Measurements from ENCODE around the gene HVCN1.

Gene HVCN1

DNA sequence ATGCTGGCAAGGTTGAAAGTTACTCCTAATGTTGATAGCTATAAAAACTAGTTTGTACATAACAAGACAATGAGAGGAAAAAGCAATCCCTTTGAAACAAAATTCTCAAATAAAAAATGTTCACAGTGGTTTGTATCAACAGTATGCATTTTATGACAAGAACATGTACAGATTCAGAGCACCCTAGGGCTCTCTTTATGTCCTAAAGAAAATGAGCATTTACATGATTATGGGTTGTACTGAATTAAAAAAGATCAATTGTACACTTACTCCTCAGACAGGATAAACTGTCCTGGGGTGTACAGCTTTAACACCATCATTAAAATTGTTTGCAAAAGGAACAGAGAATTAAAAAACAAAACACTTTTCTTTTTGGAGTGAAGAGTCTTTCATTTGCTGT lies 31.6 kb upstream of the HVCN1 start:
- no peak for DNase-seq (ENCODE audit: low read depth)
- in situ Hi-C loops (cut with HindIII; ENCODE audit: low sequenced_read_pairs) = no loop called here
- H3K4me3 ChIP-seq (ENCODE audit: low read depth, low read length) = no peak overlapping the region
- TF ChIP-seq, protein P1, sequence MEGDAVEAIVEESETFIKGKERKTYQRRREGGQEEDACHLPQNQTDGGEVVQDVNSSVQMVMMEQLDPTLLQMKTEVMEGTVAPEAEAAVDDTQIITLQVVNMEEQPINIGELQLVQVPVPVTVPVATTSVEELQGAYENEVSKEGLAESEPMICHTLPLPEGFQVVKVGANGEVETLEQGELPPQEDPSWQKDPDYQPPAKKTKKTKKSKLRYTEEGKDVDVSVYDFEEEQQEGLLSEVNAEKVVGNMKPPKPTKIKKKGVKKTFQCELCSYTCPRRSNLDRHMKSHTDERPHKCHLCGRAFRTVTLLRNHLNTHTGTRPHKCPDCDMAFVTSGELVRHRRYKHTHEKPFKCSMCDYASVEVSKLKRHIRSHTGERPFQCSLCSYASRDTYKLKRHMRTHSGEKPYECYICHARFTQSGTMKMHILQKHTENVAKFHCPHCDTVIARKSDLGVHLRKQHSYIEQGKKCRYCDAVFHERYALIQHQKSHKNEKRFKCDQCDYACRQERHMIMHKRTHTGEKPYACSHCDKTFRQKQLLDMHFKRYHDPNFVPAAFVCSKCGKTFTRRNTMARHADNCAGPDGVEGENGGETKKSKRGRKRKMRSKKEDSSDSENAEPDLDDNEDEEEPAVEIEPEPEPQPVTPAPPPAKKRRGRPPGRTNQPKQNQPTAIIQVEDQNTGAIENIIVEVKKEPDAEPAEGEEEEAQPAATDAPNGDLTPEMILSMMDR (IDR thresholded peaks at IDR 0.05; ENCODE audit: low read depth, low read length, missing control alignments) = no peak

DNA sequence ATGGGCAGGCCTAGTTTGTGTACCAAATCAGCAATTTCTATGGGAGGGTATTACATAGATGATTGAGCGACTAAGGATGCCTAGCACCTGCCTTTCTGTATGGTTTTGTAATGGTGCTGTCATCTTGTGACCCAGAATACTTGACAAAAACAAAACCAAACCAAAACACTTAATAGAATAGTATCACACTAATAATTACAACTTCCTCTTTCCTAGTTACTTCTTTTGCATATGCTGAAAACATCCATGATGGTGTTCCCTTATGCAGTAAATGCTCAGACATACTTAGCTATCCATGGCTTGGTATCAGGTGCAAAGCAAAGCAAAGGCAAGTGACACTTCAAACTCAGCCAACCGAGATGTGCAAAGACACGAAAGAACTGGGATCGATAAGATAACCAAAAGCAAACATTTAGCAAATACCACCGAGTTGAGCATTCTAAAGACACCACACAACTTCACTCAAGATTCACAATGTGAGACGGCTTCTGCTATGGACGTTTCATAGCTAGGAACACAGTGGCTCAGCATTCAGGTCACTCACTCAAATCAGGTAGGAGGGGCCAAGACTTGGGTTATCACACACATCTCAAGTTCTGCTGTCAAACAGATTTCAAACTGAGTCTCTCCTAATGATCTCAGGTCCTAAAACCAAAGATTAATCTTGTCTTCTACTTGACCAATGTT lies 29.4 kb upstream of the HVCN1 start:
- no peak overlapping the region for H3K4me3 ChIP-seq (ENCODE audit: low read depth, low read length)
- TF ChIP-seq, protein P1 (IDR thresholded peaks at IDR 0.05; ENCODE audit: low read depth, low read length, missing control alignments) = no peak
- in situ Hi-C loops (cut with HindIII; ENCODE audit: low sequenced_read_pairs) = no loop called here
- no peak for DNase-seq (ENCODE audit: low read depth)

- TF ChIP-seq, protein P1 (IDR thresholded peaks at IDR 0.05; ENCODE audit: low read depth, low read length, missing control alignments) = no peak
- no peak for DNase-seq (ENCODE audit: low read depth)
- in situ Hi-C loops (cut with HindIII; ENCODE audit: low sequenced_read_pairs) = no loop called here
- H3K4me3 ChIP-seq (ENCODE audit: low read depth, low read length) = no peak overlapping the region
Observed at GRCh38 chr12:110717037-110717436, 28.1 kb upstream of the HVCN1 start.

DNA sequence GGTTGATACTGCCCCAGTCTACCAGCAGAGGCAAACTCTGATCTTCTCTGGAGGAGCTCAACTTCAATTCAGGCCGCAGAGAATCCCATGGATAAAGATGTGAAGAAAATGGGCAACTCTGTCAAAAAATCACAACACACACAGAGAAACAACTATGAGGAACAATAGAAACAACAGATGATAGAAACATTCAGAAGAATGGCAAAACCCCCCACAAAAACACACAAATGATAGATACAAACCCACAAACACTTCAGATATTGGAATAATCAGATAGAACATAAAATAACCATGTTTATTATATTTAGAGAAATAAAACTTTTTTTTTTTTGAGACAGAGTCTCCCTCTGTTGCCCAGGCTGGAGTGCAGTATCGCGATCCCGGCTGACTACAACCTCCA lies 20.0 kb upstream of the HVCN1 start:
- TF ChIP-seq, protein P1 (IDR thresholded peaks at IDR 0.05; ENCODE audit: low read depth, low read length, missing control alignments) = no peak
- no peak overlapping the region for H3K4me3 ChIP-seq (ENCODE audit: low read depth, low read length)
- in situ Hi-C loops (cut with HindIII; ENCODE audit: low sequenced_read_pairs) = no loop called here
- no peak for DNase-seq (ENCODE audit: low read depth)

DNA sequence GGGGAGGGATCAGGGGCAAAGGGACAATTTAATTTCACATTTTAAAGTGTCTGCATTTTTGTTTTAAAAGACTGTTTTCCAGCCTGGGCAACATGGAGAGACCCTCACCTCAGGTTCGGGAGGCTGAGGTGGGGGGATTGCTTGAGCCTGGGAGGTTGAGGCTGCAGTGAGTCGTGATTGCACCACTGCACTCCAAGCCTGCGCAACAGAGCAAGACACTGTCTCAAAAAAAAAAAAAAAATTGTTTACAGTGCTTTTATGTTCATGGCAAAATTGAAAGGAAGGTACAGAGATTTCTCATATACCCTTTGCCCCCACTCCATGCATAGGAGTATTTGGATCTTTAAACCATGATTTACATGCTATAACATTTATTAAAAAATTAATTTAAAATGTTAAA lies 16.4 kb upstream of the HVCN1 start:
- in situ Hi-C loops (cut with HindIII; ENCODE audit: low sequenced_read_pairs) = no loop called here
- DNase-seq (ENCODE audit: low read depth) = no peak
- no peak overlapping the region for H3K4me3 ChIP-seq (ENCODE audit: low read depth, low read length)
- TF ChIP-seq, protein P1 (IDR thresholded peaks at IDR 0.05; ENCODE audit: low read depth, low read length, missing control alignments) = no peak

DNA sequence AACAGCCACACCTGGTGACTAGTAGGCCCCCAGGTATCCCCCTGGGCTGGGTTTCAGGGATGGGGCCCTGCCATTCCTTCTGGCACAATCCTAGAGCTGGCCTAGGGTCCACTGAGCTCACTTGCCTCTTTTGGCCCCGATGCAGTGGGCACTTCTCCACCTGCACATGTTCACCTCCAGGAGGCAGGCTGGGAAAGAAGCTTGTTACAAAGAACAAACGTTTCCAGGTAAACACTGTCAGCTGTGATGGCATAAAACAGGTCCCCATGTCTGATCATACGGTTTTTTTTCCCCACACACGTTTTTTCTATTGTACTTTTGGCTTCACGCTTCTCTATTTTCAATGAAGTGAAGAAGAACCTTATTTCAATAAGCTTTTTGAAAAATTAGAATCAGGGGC lies 15.8 kb upstream of the HVCN1 start:
- no peak for DNase-seq (ENCODE audit: low read depth)
- H3K4me3 ChIP-seq (ENCODE audit: low read depth, low read length) = no peak overlapping the region
- TF ChIP-seq, protein P1 (IDR thresholded peaks at IDR 0.05; ENCODE audit: low read depth, low read length, missing control alignments) = peak; percentile 29
- in situ Hi-C loops (cut with HindIII; ENCODE audit: low sequenced_read_pairs) = no loop called here

Data from astrocyte of the cerebellum (primary cell).